K562 (cell line): ENCODE results near the gene PGM2. TPM values are rescaled to one million over a fixed set of nuclear protein-coding genes. Genes with fewer than 3 reads are reported as not detected.
A peak's percentile ranks its signal among the peaks of the same experiment; 100 is the strongest.

Experiments
- CREM ChIP-seq: IDR thresholded peaks from 2 replicates; pipeline ENCODE4 v1.6.1; 2014; ENCODE audit warnings: antibody characterized with exemption, low read depth
- EP300 ChIP-seq: IDR thresholded peaks from 2 replicates; pipeline ENCODE4 v1.6.1; 2012; ENCODE audit warnings: low read length, improper control_type of control experiment
- FOXM1 ChIP-seq, 2 experiments: fragments of 450-650 bp in 1 of 2; sonication (generic) in 1 of 2; formaldehyde crosslinking in 1 of 2; IDR thresholded peaks; 2 replicates each; pipeline versions ENCODE4 v1.6.1 to v1.9.0; 2017 to 2022; ENCODE audit warnings: low read depth in 2 of 2, mild to moderate bottlenecking in 2 of 2, missing genetic modification reagents in 1 of 2, moderate library complexity in 1 of 2
- JUN ChIP-seq, 2 experiments: sonication (generic) in 1 of 2; formaldehyde crosslinking in 1 of 2; IDR thresholded peaks; 2 replicates each; pipeline versions ENCODE4 v1.6.1 to v1.8.0; 2012 to 2022; ENCODE audit warnings: borderline replicate concordance in 2 of 2, mild to moderate bottlenecking in 2 of 2, improper control_type of control experiment in 1 of 2, low read depth in 1 of 2, low read length in 1 of 2, missing genetic modification reagents in 1 of 2
- PPARD ChIP-seq: fragments of 250-450 bp; sonication (Bioruptor Pico); IDR thresholded peaks from 2 replicates; pipeline ENCODE4 v1.8.0; 2022; ENCODE audit warnings: inconsistent platforms, mild to moderate bottlenecking, moderate library complexity
- RBM34 ChIP-seq: fragments of 200-400 bp; formaldehyde crosslinking; IDR thresholded peaks from 2 replicates; pipeline ENCODE4 v1.6.1; 2018; ENCODE audit warnings: low read length, borderline replicate concordance; ENCODE audit not compliant: insufficient read depth
- TAF7 ChIP-seq: fragments of 450-650 bp; IDR thresholded peaks from 2 replicates; pipeline ENCODE4 v1.6.1; 2016; ENCODE audit warnings: missing genetic modification characterization, missing compliant biosample characterization
- ZC3H8 ChIP-seq: fragments of 450-650 bp; IDR thresholded peaks from 2 replicates; pipeline ENCODE4 v1.6.1; 2017
- ZNF830 ChIP-seq: fragments of 250-450 bp; sonication (Bioruptor Pico); IDR thresholded peaks from 2 replicates; pipeline ENCODE4 v1.5.0; 2021; ENCODE audit warnings: mild to moderate bottlenecking
- polyA plus RNA-seq, 8 experiments: library from polyadenylated mRNA; depleted of rRNA in 4 of 8; stranded (reverse) in 5 of 8; unstranded in 3 of 8; fragments of >200 nt; fragmentation: Nextera tagmentation in 2 of 8; fragmentation: Illumina TruSeq in 1 of 8; extraction: Ambion mirVana in 2 of 8; extraction: Trizol in 1 of 8; gene quantifications; 2 replicates each; pipeline versions ENCODE4 v1.2.1 to v1.2.3, GENCODE V29; 2011 to 2014; ENCODE audit warnings: inconsistent platforms in 1 of 8, missing spikeins in 1 of 8
- total RNA-seq, 7 experiments: library from RNA; depleted of rRNA in 6 of 7; stranded (reverse); fragments of >200 nt in 6 of 7; fragmentation: Illumina TruSeq in 2 of 7; extraction: Trizol in 2 of 7; gene quantifications; 2 replicates each; pipeline versions ENCODE4 v1.2.1 to v1.2.3, GENCODE V29; 2011 to 2021; ENCODE audit warnings: low replicate concordance in 1 of 7
- TF ChIP-seq, protein P1 (sequence below): fragments of 450-650 bp; IDR thresholded peaks from 2 replicates; pipeline ENCODE4 v1.6.1; 2016; ENCODE audit warnings: mild to moderate bottlenecking, moderate library complexity
- TF ChIP-seq, protein P2 (sequence below): sonication (generic); formaldehyde crosslinking; IDR thresholded peaks from 2 replicates; pipeline ENCODE4 v1.4.0; 2020; ENCODE audit warnings: mild to moderate bottlenecking, missing genetic modification reagents
- TF ChIP-seq, protein P3 (sequence below): conservative IDR thresholded peaks from 2 replicates; pipeline ENCODE4 v1.6.1; 2011; ENCODE audit warnings: low read depth, mild to moderate bottlenecking, low read length; ENCODE audit not compliant: control insufficient read depth

The PGM2 gene
- total and polyA plus RNA-seq, 9 of the 15 experiments (the other 6 are each of a cell fraction or from before 2014, with no cell fraction given) = 15.2 to 77.3 (median 51.4) TPM

DNA sequence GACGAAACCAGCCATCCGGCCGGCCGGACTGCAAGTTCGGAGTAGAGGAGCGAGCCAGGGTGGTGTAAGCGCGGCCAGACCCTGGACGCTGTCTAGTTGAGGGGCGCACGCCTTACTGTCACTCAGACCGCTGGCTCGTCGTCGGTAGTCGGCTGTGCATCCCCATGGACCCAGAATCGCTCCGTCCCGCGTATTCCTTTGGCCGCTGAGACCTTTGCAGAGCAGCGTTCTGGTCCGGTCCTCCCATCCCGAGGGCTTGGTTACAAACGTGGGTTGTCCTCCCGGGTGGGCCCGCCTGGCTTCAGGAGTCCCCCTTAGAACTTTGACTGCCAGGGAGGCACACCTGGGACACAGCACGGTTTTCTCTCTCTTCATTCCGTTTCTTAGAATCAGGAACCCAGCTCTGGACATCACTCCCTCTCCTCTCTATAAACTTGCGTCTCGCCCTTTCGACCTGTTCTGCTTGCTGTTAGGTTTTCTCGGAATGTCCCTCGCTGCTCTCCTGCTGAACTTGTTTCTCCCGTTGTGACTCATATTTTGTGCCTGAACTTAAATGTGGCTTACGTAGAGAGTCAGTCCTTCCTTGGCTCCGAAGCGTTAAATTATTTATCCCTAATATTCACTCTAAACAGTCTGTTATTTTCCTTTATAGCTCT, 672 bp downstream of the PGM2 start (continued):
- TF ChIP-seq, protein P1, sequence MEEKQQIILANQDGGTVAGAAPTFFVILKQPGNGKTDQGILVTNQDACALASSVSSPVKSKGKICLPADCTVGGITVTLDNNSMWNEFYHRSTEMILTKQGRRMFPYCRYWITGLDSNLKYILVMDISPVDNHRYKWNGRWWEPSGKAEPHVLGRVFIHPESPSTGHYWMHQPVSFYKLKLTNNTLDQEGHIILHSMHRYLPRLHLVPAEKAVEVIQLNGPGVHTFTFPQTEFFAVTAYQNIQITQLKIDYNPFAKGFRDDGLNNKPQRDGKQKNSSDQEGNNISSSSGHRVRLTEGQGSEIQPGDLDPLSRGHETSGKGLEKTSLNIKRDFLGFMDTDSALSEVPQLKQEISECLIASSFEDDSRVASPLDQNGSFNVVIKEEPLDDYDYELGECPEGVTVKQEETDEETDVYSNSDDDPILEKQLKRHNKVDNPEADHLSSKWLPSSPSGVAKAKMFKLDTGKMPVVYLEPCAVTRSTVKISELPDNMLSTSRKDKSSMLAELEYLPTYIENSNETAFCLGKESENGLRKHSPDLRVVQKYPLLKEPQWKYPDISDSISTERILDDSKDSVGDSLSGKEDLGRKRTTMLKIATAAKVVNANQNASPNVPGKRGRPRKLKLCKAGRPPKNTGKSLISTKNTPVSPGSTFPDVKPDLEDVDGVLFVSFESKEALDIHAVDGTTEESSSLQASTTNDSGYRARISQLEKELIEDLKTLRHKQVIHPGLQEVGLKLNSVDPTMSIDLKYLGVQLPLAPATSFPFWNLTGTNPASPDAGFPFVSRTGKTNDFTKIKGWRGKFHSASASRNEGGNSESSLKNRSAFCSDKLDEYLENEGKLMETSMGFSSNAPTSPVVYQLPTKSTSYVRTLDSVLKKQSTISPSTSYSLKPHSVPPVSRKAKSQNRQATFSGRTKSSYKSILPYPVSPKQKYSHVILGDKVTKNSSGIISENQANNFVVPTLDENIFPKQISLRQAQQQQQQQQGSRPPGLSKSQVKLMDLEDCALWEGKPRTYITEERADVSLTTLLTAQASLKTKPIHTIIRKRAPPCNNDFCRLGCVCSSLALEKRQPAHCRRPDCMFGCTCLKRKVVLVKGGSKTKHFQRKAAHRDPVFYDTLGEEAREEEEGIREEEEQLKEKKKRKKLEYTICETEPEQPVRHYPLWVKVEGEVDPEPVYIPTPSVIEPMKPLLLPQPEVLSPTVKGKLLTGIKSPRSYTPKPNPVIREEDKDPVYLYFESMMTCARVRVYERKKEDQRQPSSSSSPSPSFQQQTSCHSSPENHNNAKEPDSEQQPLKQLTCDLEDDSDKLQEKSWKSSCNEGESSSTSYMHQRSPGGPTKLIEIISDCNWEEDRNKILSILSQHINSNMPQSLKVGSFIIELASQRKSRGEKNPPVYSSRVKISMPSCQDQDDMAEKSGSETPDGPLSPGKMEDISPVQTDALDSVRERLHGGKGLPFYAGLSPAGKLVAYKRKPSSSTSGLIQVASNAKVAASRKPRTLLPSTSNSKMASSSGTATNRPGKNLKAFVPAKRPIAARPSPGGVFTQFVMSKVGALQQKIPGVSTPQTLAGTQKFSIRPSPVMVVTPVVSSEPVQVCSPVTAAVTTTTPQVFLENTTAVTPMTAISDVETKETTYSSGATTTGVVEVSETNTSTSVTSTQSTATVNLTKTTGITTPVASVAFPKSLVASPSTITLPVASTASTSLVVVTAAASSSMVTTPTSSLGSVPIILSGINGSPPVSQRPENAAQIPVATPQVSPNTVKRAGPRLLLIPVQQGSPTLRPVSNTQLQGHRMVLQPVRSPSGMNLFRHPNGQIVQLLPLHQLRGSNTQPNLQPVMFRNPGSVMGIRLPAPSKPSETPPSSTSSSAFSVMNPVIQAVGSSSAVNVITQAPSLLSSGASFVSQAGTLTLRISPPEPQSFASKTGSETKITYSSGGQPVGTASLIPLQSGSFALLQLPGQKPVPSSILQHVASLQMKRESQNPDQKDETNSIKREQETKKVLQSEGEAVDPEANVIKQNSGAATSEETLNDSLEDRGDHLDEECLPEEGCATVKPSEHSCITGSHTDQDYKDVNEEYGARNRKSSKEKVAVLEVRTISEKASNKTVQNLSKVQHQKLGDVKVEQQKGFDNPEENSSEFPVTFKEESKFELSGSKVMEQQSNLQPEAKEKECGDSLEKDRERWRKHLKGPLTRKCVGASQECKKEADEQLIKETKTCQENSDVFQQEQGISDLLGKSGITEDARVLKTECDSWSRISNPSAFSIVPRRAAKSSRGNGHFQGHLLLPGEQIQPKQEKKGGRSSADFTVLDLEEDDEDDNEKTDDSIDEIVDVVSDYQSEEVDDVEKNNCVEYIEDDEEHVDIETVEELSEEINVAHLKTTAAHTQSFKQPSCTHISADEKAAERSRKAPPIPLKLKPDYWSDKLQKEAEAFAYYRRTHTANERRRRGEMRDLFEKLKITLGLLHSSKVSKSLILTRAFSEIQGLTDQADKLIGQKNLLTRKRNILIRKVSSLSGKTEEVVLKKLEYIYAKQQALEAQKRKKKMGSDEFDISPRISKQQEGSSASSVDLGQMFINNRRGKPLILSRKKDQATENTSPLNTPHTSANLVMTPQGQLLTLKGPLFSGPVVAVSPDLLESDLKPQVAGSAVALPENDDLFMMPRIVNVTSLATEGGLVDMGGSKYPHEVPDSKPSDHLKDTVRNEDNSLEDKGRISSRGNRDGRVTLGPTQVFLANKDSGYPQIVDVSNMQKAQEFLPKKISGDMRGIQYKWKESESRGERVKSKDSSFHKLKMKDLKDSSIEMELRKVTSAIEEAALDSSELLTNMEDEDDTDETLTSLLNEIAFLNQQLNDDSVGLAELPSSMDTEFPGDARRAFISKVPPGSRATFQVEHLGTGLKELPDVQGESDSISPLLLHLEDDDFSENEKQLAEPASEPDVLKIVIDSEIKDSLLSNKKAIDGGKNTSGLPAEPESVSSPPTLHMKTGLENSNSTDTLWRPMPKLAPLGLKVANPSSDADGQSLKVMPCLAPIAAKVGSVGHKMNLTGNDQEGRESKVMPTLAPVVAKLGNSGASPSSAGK = peak; percentile 30; the same call in 1 of the 2 replicates
- TF ChIP-seq, protein P2, sequence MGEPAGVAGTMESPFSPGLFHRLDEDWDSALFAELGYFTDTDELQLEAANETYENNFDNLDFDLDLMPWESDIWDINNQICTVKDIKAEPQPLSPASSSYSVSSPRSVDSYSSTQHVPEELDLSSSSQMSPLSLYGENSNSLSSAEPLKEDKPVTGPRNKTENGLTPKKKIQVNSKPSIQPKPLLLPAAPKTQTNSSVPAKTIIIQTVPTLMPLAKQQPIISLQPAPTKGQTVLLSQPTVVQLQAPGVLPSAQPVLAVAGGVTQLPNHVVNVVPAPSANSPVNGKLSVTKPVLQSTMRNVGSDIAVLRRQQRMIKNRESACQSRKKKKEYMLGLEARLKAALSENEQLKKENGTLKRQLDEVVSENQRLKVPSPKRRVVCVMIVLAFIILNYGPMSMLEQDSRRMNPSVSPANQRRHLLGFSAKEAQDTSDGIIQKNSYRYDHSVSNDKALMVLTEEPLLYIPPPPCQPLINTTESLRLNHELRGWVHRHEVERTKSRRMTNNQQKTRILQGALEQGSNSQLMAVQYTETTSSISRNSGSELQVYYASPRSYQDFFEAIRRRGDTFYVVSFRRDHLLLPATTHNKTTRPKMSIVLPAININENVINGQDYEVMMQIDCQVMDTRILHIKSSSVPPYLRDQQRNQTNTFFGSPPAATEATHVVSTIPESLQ = peak; percentile 45; the same call in 1 of the 2 replicates
- TF ChIP-seq RBM34 (no peak), ZNF830 (no peak), CREM (no peak), FOXM1 (IDR thresholded peaks at IDR 0.05; ENCODE audit: low read depth) (no peak), FOXM1 (CRISPR knock-in tag; IDR thresholded peaks at IDR 0.05; ENCODE audit: low read depth) (peak; percentile 57; the same call in 1 of the 2 replicates), PPARD (CRISPR knock-in tag) (no peak), ZC3H8 (no peak), TAF7 (tag) (no peak), JUN (IDR thresholded peaks at IDR 0.05; ENCODE audit: borderline replicate concordance, low read depth, low read length) (no peak), JUN (CRISPR knock-in tag; IDR thresholded peaks at IDR 0.05; ENCODE audit: borderline replicate concordance) (0 out of 2 replicates have a peak, but pooled peaks have one; percentile 19), EP300 (no peak)
- TF ChIP-seq, protein P3, sequence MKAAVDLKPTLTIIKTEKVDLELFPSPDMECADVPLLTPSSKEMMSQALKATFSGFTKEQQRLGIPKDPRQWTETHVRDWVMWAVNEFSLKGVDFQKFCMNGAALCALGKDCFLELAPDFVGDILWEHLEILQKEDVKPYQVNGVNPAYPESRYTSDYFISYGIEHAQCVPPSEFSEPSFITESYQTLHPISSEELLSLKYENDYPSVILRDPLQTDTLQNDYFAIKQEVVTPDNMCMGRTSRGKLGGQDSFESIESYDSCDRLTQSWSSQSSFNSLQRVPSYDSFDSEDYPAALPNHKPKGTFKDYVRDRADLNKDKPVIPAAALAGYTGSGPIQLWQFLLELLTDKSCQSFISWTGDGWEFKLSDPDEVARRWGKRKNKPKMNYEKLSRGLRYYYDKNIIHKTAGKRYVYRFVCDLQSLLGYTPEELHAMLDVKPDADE = 0 out of 2 replicates have a peak, but pooled peaks have one; percentile 8
